ENCODE measurements around the gene MERTK.

DNA sequence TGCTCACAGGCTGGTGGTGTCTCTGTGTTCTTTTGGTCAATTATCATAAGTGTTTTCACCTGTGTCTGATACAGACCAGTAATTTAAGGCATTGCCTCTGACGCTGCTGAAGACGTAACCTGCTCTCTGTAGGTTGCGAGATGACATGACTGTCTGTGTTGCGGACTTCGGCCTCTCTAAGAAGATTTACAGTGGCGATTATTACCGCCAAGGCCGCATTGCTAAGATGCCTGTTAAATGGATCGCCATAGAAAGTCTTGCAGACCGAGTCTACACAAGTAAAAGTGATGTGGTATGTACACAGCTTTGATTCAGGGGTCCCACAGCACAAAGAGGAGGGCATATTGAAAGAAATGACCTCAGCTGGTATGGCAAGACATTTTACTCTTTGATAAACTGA lies 122.9 kb downstream of the MERTK start:
- TF ChIP-seq, protein P1, sequence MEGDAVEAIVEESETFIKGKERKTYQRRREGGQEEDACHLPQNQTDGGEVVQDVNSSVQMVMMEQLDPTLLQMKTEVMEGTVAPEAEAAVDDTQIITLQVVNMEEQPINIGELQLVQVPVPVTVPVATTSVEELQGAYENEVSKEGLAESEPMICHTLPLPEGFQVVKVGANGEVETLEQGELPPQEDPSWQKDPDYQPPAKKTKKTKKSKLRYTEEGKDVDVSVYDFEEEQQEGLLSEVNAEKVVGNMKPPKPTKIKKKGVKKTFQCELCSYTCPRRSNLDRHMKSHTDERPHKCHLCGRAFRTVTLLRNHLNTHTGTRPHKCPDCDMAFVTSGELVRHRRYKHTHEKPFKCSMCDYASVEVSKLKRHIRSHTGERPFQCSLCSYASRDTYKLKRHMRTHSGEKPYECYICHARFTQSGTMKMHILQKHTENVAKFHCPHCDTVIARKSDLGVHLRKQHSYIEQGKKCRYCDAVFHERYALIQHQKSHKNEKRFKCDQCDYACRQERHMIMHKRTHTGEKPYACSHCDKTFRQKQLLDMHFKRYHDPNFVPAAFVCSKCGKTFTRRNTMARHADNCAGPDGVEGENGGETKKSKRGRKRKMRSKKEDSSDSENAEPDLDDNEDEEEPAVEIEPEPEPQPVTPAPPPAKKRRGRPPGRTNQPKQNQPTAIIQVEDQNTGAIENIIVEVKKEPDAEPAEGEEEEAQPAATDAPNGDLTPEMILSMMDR (IDR thresholded peaks at IDR 0.05) = no peak
- TF ChIP-seq POLR2A (IDR thresholded peaks at IDR 0.05) = no peak
